ENCODE measurements around the gene SLIRP.
"Not testable (repeated sequence)": the region's sequence is repeated elsewhere in the genome, so short reads cannot be mapped to it uniquely, and the experiment has no call there.

The SLIRP gene

GRCh38 chr14:77707724-77708408, at the start of gene SLIRP, which contains the start of gene ALKBH1:
TSS of gene SLIRP (plus strand) at chr14:77708103. CDS start at chr14:77708112, 9 bp downstream.
TSS of gene ALKBH1 (minus strand) at chr14:77708023. CDS start at chr14:77708004, 19 bp downstream.
- FAIRE-seq: no peak

GRCh38 chr14:77659831-77660230, 48.1 kb upstream of the SLIRP start:
- no peak for FAIRE-seq

GRCh38 chr14:77660754-77661153, 47.1 kb upstream of the SLIRP start:
- no peak for FAIRE-seq

- not testable (repeated sequence) for FAIRE-seq
Observed at GRCh38 chr14:77661562-77661961, 46.3 kb upstream of the SLIRP start.

GRCh38 chr14:77663293-77663692, 44.6 kb upstream of the SLIRP start:
- no peak for FAIRE-seq

GRCh38 chr14:77667331-77667730, 40.6 kb upstream of the SLIRP start:
- no peak for FAIRE-seq

GRCh38 chr14:77673193-77673592, 34.7 kb upstream of the SLIRP start:
- FAIRE-seq: no peak

- FAIRE-seq: no peak
Observed at GRCh38 chr14:77674931-77675330, 33.0 kb upstream of the SLIRP start.

GRCh38 chr14:77681196-77682157, 26.4 kb upstream of the SLIRP start:
- no peak for FAIRE-seq

GRCh38 chr14:77682158-77682553, 25.7 kb upstream of the SLIRP start:
- FAIRE-seq: peak; percentile 99

GRCh38 chr14:77691259-77691658, 16.6 kb upstream of the SLIRP start:
- peak; percentile 99 for FAIRE-seq

- no peak for FAIRE-seq
Observed at GRCh38 chr14:77707355-77707723, 564 bp upstream of the SLIRP start.

- no peak for FAIRE-seq
Observed at GRCh38 chr14:77708749-77709148, 846 bp downstream of the SLIRP start.

GRCh38 chr14:77709412-77709811, 1.5 kb downstream of the SLIRP start:
- FAIRE-seq: no peak

- FAIRE-seq: no peak
Observed at GRCh38 chr14:77710364-77710763, 2.5 kb downstream of the SLIRP start.

GRCh38 chr14:77714926-77715325, 7.0 kb downstream of the SLIRP start:
- no peak for FAIRE-seq

GRCh38 chr14:77717608-77718305, 9.9 kb downstream of the SLIRP start:
- no peak for FAIRE-seq

- FAIRE-seq: no peak
Observed at GRCh38 chr14:77721437-77721836, 13.5 kb downstream of the SLIRP start.

GRCh38 chr14:77722301-77722700, 14.4 kb downstream of the SLIRP start:
- FAIRE-seq: no peak

- peak; percentile 61 for FAIRE-seq
Observed at GRCh38 chr14:77730976-77731497, 23.1 kb downstream of the SLIRP start.

- FAIRE-seq: peak; percentile 95
Observed at GRCh38 chr14:77738559-77739250, 30.8 kb downstream of the SLIRP start.

GRCh38 chr14:77741438-77741837, 33.5 kb downstream of the SLIRP start:
- no peak for FAIRE-seq
